Ovary (tissue), 9 donors: Measurements from ENCODE around the gene MYO1H. TPM values are rescaled to one million over a fixed set of nuclear protein-coding genes. Genes with fewer than 3 reads are reported as not detected.

Experiments
- DNase-seq, 5 donors: peaks; one replicate each; pipeline ENCODE4 v3.0.0-alpha.2; 2019 to 2020
- H3K27ac ChIP-seq, 2 donors: fragments of 200-600 bp; one replicate each; pipeline versions ENCODE4 v1.5.1 to v1.8.0; 2019 to 2022
- H3K27me3 ChIP-seq: fragments of 200-600 bp; one replicate; pipeline ENCODE4 v1.8.0; 2022
- H3K36me3 ChIP-seq: fragments of 200-600 bp; sonication (generic); one replicate; pipeline ENCODE4 v1.5.1; 2019
- H3K4me1 ChIP-seq: one replicate; pipeline ENCODE4 v1.8.1; 2013; ENCODE audit warnings: mild to moderate bottlenecking, moderate library complexity; ENCODE audit not compliant: insufficient read depth
- H3K4me3 ChIP-seq: fragments of 200-600 bp; sonication (generic); one replicate; pipeline ENCODE4 v1.5.1; 2017
- H3K9me3 ChIP-seq, 2 donors: fragments of 200-600 bp in 1 of 2; sonication (generic) in 1 of 2; one replicate each; pipeline versions ENCODE4 v1.5.1 to v1.8.1; 2013 to 2019; ENCODE audit warnings: mild to moderate bottlenecking in 1 of 2, moderate library complexity in 1 of 2
- CTCF ChIP-seq, 3 donors: fragments of 450-650 bp in 2 of 3; fragments of 200-600 bp in 1 of 3; IDR thresholded peaks; one replicate each; pipeline versions ENCODE4 v1.5.1 to v1.8.0; 2016 to 2022; ENCODE audit warnings: antibody characterized with exemption in 3 of 3, mild to moderate bottlenecking in 1 of 3
- EP300 ChIP-seq: sonication (generic); formaldehyde crosslinking; IDR thresholded peaks from one replicate; pipeline ENCODE4 v1.6.1; 2017; ENCODE audit warnings: antibody characterized with exemption
- POLR2A ChIP-seq: fragments of 450-650 bp; IDR thresholded peaks from one replicate; pipeline ENCODE4 v1.6.1; 2017; ENCODE audit warnings: antibody characterized with exemption, mild to moderate bottlenecking, moderate library complexity
- WGBS, 3 donors: extraction: QIAGEN DNeasy Blood & Tissue Kit in 1 of 3; methylation state at CpG; one replicate each; pipeline versions ENCODE4 v1.1.5 to v1.1.7; 2013 to 2017; 5-methylcytosine and 5-hydroxymethylcytosine counted together
- intact Hi-C, 4 donors: fragments of 100-400 bp; cut with DNase I; formaldehyde crosslinking; loops; one replicate each; pipeline versions ENCODE4 v1.11.0 to v1.15.1; 2022 to 2023
- polyA plus RNA-seq, 2 donors: library from polyadenylated mRNA; stranded (reverse); fragments of 200-250 nt in 1 of 2; fragments of 350-450 nt in 1 of 2; fragmentation: Illumina TruSeq in 1 of 2; extraction: RNeasy Lipid Tissue Mini Kit (QIAGEN cat#74804) in 1 of 2; gene quantifications; one replicate each; pipeline ENCODE4 v1.2.3, GENCODE V29; 2013 to 2014
- total RNA-seq, 7 donors: library from RNA; depleted of rRNA in 2 of 7; stranded (reverse); fragments of >200 nt in 2 of 7; fragmentation: NEBNext Ultra II Directional in 3 of 7; extraction: Animal tissue kit (Norgen Biotek cat#: 25700) in 3 of 7; gene quantifications; one replicate each; pipeline versions ENCODE4 v1.1.0 to v1.2.4, GENCODE V29; 2016 to 2023
- donor health status: DM: no; HTN: no; CAD: no; lungs with moderate emphysema.
- donor health status: DM: no; HTN: no; CAD: no.
- donor health status: Bipolar disorder and iron deficiency.
- donor health status: DM: yes; HTN: yes; CAD: no.
- donor health status: DM: no; HTN: no; CAD: no.
- donor health status: DM: yes; HTN: yes; CAD: no.

MYO1H gene
- total and polyA plus RNA-seq, 9 donors = 0.12 to 0.34 (median 0.12) TPM; not detected in 6

- no peaks in the 10 kb centered on the region for H3K27me3 ChIP-seq
- H3K36me3 ChIP-seq = no peaks in the 10 kb centered on the region
- WGBS, 3 donors = 59 to 74% (median 60%) methylated on average over 1 of the region's 1 CpG
- DNase-seq = no peak
- intact Hi-C loops = loop anchor here in 1 of 4 donors (5.0 kb wide), 1 partner anchor 42 kb away; no protein-coding TSS in a partner anchor
- no peak for TF ChIP-seq CTCF (IDR thresholded peaks at IDR 0.05)
- no peak for TF ChIP-seq EP300
- no peak for TF ChIP-seq POLR2A
- H3K4me1 ChIP-seq = peaks cover 9% of the 10 kb centered on the region
- H3K4me3 ChIP-seq = no peak overlapping the region
- no peak overlapping the region for H3K27ac ChIP-seq
- no peaks in the 10 kb centered on the region for H3K9me3 ChIP-seq
Measured at GRCh38 chr12:109479761-109480160, 132.1 kb downstream of the MYO1H start.

DNA sequence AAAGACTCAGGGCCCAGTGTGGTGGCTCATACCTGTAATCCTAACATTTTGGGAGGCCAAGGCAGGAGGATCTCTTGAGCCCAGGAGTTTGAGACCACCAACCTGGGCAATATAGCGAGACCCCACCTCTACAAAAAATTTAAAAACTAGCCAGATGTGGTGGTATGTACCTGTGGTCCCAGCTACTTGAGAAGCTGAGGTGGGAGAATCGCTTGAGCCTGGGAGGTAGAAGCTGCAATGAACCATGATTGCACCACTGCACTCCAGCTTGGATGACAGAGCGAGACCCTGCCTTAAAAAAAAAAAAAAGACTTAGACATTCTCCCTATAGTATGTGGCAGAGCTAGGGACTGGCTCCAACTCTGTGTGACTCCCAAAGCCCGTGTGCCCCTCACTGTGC, 132.7 kb downstream of the MYO1H start:
- TF ChIP-seq EP300 (no peak), POLR2A (no peak), CTCF (IDR thresholded peaks at IDR 0.05) (no peak)
- Histone ChIP-seq H3K9me3 (no peaks in the 10 kb centered on the region), H3K36me3 (no peaks in the 10 kb centered on the region), H3K27ac (no peak overlapping the region), H3K4me3 (no peak overlapping the region), H3K4me1 (peaks cover 9% of the 10 kb centered on the region), H3K27me3 (no peaks in the 10 kb centered on the region)
- 90 to 93% (median 91%) methylated on average over 4 of the region's 4 CpGs for WGBS, 3 donors
- intact Hi-C loops = no loop called here
- no peak for DNase-seq

- 81 to 91% (median 85%) methylated on average over 1 of the region's 1 CpG for WGBS, 3 donors
- H3K27ac ChIP-seq = no peak overlapping the region
- no peaks in the 10 kb centered on the region for H3K9me3 ChIP-seq
- no peak overlapping the region for H3K4me3 ChIP-seq
- H3K4me1 ChIP-seq = peaks cover 5% of the 10 kb centered on the region
- DNase-seq = no peak
- H3K36me3 ChIP-seq = no peaks in the 10 kb centered on the region
- TF ChIP-seq EP300 (no peak), POLR2A (no peak), CTCF (IDR thresholded peaks at IDR 0.05) (no peak)
- intact Hi-C loops = no loop called here
- H3K27me3 ChIP-seq = no peaks in the 10 kb centered on the region
Measured at GRCh38 chr12:109481863-109482262, 134.2 kb downstream of the MYO1H start.

GRCh38 chr12:109482491-109482890, 134.8 kb downstream of the MYO1H start:
- Histone ChIP-seq H3K27ac (no peak overlapping the region), H3K27me3 (no peaks in the 10 kb centered on the region), H3K36me3 (no peaks in the 10 kb centered on the region), H3K9me3 (no peaks in the 10 kb centered on the region), H3K4me1 (peaks cover 5% of the 10 kb centered on the region), H3K4me3 (no peak overlapping the region)
- intact Hi-C loops = no loop called here
- WGBS, 3 donors = 87 to 93% (median 87%) methylated on average over 2 of the region's 2 CpGs
- no peak for DNase-seq
- TF ChIP-seq CTCF (IDR thresholded peaks at IDR 0.05) = no peak
- no peak for TF ChIP-seq POLR2A
- no peak for TF ChIP-seq EP300
